AG04449 (cell line): ENCODE results near the gene FNBP1.
"Not testable (repeated sequence)": the region's sequence is repeated elsewhere in the genome, so short reads cannot be mapped to it uniquely, and the experiment has no call there.

Experiments
- CTCF ChIA-PET: fragments of 350-600 bp; formaldehyde crosslinking; extraction: SDS; loops from one replicate; lab custom pipeline; 2021; ENCODE audit warnings: antibody characterized with exemption; lab: Yijun Ruan, JAX
- POLR2A ChIA-PET: fragments of 400-600, 350-600 bp; formaldehyde crosslinking; extraction: SDS; loops from one replicate; lab custom pipeline; 2020; ENCODE audit warnings: antibody characterized with exemption, inconsistent platforms; lab: Yijun Ruan, JAX
- DNase-seq: peaks from one replicate; pipeline ENCODE4 v3.0.0-alpha.2; 2010; ENCODE audit warnings: low read depth, low spot score
- H3K4me3 ChIP-seq: 2 replicates; pipeline ENCODE4 v1.5.1; 2011; ENCODE audit warnings: low read depth, mild to moderate bottlenecking, control low read depth, low read length
- TF ChIP-seq, protein P1 (sequence below): IDR thresholded peaks from one replicate; pipeline ENCODE4 v1.5.1; 2011; ENCODE audit warnings: mild to moderate bottlenecking, moderate library complexity, low read length, control low read depth, inconsistent platforms; ENCODE audit not compliant: insufficient read depth; ENCODE audit errors: missing control alignments

The FNBP1 gene

DNA sequence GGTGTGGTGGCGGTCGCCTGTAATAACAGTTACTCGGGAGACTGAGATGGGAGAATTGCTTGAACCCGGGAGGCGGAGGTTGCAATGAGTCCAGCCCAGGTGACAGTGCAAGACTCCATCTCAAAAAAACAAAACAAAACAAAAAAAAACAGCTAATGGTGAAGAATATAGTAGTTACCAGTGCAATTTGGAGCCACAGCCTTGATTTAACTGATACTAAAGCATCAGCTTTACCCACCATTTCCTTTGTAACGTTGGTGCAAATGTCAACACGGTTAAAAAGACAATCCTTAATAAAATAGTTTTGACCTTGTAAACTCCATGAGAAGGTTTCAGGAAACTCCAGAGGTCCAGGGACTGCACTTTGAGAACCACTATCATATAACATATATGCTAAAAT, 41.8 kb downstream of the FNBP1 start:
- DNase-seq = no peak
- no peak overlapping the region for H3K4me3 ChIP-seq
- TF ChIP-seq, protein P1, sequence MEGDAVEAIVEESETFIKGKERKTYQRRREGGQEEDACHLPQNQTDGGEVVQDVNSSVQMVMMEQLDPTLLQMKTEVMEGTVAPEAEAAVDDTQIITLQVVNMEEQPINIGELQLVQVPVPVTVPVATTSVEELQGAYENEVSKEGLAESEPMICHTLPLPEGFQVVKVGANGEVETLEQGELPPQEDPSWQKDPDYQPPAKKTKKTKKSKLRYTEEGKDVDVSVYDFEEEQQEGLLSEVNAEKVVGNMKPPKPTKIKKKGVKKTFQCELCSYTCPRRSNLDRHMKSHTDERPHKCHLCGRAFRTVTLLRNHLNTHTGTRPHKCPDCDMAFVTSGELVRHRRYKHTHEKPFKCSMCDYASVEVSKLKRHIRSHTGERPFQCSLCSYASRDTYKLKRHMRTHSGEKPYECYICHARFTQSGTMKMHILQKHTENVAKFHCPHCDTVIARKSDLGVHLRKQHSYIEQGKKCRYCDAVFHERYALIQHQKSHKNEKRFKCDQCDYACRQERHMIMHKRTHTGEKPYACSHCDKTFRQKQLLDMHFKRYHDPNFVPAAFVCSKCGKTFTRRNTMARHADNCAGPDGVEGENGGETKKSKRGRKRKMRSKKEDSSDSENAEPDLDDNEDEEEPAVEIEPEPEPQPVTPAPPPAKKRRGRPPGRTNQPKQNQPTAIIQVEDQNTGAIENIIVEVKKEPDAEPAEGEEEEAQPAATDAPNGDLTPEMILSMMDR = no peak
- CTCF ChIA-PET = no interaction called here
- POLR2A ChIA-PET = no interaction called here

DNA sequence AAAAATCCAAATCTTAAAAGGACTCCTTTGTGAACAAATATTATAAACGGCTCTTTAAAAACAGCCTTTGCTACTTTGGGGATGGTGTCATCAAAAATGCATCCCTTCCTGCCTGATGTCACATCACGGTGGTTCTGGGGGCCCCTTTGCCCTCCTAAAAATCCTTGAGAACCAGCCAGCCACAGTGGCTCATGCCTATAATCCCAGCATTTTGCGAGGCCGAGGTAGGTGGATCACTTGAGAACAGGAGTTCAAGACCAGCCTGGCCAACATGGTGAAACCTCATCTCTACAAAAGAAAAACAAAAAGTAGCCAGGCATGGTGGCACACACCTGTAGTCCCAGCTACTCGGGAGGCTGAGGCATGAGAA, 43.9 kb downstream of the FNBP1 start:
- CTCF ChIA-PET = interaction anchor here (0.6 to 2.3 kb wide), 3 partner anchors 30 to 237 kb away, joined by 3 to 8 read pairs (median 3); partner anchors contain the start of gene FNBP1
- no peak for DNase-seq
- TF ChIP-seq, protein P1 = no peak
- POLR2A ChIA-PET = no interaction called here
- no peak overlapping the region for H3K4me3 ChIP-seq

DNA sequence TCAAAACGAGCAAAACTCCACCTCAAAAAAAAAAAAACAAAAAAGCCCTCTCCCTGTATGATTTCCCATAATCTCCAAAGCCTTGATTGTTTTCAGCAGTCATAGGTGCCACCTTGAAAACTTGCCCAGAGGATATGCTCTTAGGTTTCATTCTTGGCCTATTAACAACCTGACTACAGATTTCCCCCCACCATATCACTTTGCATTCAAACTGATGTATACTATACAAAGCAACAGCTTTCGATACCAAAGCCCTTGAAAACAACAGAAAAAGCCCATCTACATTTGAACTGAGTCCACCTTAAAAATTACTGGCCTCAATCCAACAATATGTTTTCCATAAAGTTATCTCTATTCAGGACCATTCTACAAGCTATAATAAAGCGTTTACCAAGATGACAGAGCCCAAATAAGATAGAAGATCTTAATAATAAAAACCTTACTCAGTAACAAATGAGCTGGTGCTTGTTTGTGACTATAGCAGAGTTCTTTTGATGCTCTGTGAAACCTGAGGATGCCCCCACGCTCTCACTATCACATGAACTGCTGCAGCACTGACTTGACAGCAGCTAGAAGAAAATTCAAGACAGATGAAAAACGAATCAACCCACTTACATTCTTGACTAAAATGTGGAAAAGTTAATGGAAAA, 44.4 kb downstream of the FNBP1 start:
- ChIA-PET CTCF (interaction anchor here (0.6 to 2.3 kb wide), 2 partner anchors 30 to 238 kb away, joined by 3 to 8 read pairs; no protein-coding TSS in a partner anchor), POLR2A (no interaction called here)

DNA sequence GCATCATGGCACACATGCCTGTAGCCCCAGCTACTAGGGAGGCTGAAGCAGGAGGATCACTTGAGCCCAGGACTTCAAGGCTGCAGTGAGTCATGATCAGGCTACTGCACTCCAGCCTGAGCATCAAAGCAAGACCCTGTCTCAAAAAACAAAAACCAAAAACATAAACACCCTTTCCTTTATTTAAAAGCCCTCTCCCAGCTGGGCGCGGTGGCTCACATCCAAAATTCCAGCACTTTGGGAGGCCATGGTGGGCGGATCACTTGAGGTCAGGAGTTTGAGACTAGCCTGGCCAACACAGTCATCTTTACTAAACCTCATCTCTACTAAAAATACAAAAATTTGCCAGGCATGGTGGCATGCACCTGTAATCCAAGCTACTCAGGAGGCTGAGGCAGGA, 45.3 kb downstream of the FNBP1 start:
- CTCF ChIA-PET = interaction anchor here (2.3 kb wide), 1 partner anchor 29 kb away, joined by 8 read pairs; no protein-coding TSS in a partner anchor
- not testable (repeated sequence) for DNase-seq

More for the DNA sequence above, 44.4 kb downstream of the FNBP1 start:
- TF ChIP-seq, protein P1 = no peak
- no peak for DNase-seq
- H3K4me3 ChIP-seq = no peak overlapping the region

DNA sequence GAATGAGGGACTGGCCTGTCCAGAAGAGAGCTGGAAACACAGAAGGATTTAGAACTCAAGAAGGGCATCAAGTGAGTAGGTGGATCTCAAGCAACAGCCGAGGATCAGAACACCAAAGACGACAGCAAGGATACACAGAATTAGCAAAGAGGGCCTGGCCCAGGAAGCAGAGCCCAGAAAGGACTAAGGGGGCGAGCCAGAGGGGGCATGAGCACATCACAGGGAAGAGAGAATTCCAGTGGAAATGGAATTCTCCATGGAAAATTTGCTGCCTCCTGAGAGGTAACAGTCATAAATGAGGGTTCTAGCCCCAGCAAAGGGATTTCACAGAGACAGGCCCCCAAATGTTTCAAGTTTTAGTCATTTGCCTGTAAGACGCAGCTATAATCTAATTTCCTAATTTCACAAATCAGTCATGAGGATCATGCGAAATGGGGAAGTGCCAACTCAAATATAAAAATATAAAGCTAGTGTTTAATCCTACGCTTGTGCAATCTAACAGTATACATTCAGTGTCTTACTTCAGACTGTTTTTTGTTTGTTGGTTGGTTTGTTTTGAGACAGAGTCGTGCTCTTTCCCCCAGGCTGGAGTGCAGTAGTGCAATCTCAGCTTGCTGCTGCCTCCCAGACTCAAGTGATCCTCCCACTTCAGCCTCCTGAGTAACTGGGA, 46.7 kb downstream of the FNBP1 start:
- TF ChIP-seq, protein P1 = no peak
- ChIA-PET CTCF (interaction anchor here (1.0 to 1.5 kb wide), 3 partner anchors 8 to 63 kb away, joined by 3 to 4 read pairs (median 3); no protein-coding TSS in a partner anchor), POLR2A (no interaction called here)
- H3K4me3 ChIP-seq = no peak overlapping the region
- DNase-seq = no peak

More for the DNA sequence above, 45.3 kb downstream of the FNBP1 start:
- POLR2A ChIA-PET, H3K4me3 ChIP-seq: not testable (repeated sequence)

DNA sequence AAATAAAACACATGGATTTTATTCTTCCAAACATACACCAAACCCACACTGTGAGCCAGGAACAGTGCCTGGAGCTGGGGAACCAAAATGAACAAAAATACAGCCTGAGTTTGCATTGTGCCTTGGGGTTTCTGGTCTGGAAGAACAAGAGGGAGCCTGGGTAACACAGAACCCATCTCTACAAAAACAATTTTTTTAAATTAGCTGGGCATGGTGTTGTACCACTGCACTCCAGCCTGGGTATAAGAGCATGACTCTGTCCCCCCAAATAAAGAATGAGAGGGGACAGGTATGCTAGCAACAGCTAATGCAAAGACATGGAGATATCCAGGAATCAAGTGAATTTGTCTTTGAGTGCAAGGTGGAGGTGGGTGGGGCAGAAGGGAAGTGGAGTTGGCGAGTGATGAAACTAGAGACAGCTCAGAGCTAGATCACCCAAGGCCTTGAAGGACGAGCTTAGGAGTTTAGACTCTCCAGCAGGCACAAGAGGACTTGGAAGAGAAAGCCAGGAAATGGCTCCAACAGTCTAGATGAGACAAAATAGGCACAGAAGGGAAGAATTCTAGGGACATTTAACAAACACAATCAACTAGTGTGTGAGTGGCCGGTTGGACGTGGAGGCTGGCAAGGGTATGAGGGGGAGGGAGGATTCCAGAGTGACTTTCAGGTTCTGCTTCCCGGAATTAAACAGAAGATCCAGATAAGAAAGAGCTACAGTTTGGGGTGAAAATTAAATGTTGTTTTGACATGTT, 47.4 kb downstream of the FNBP1 start:
- H3K4me3 ChIP-seq = no peak overlapping the region
- DNase-seq = no peak
- CTCF ChIA-PET = interaction anchor here (1.0 to 1.5 kb wide), 3 partner anchors 8 to 62 kb away, joined by 3 to 4 read pairs (median 3); no protein-coding TSS in a partner anchor
- POLR2A ChIA-PET = no interaction called here
- TF ChIP-seq, protein P1 = no peak
